NT2/D1 (cell line): Measurements from ENCODE around the gene PARVA.

ENCODE experiments used
- DNase-seq: peaks from one replicate; pipeline ENCODE4 v3.0.0-alpha.2; 2011; ENCODE audit warnings: low read depth, low spot score
- H3K27me3 ChIP-seq: 2 replicates; pipeline ENCODE4 v1.6.0; 2011; ENCODE audit warnings: mild to moderate bottlenecking; ENCODE audit not compliant: insufficient read length, insufficient read depth
- H3K36me3 ChIP-seq: 2 replicates; pipeline ENCODE4 v1.6.1; 2011; ENCODE audit warnings: mild to moderate bottlenecking, low read length, mixed read lengths; ENCODE audit not compliant: insufficient read depth, insufficient read length
- H3K4me1 ChIP-seq: 2 replicates; pipeline ENCODE4 v1.5.1; 2011; ENCODE audit not compliant: insufficient read depth, insufficient read length
- H3K4me3 ChIP-seq: 2 replicates; pipeline ENCODE4 v1.5.1; 2011; ENCODE audit warnings: low read depth; ENCODE audit not compliant: insufficient read length
- H3K9ac ChIP-seq: 2 replicates; pipeline ENCODE4 v1.6.0; 2011; ENCODE audit warnings: low read depth; ENCODE audit not compliant: insufficient read length
- H3K9me3 ChIP-seq: 2 replicates; pipeline ENCODE4 v1.5.1; 2011; ENCODE audit warnings: mild to moderate bottlenecking, low read length; ENCODE audit not compliant: insufficient read depth
- SUZ12 ChIP-seq: IDR thresholded peaks from 2 replicates; pipeline ENCODE4 v1.6.1; 2011; ENCODE audit not compliant: insufficient read length, insufficient read depth; ENCODE audit errors: extremely low read depth
- YY1 ChIP-seq: IDR thresholded peaks from 2 replicates; pipeline ENCODE4 v1.6.1; 2011; ENCODE audit not compliant: insufficient read length, insufficient read depth
- ZNF274 ChIP-seq: IDR thresholded peaks from 2 replicates; pipeline ENCODE4 v1.6.1; 2011; ENCODE audit warnings: mild to moderate bottlenecking, low read depth, low read length

PARVA gene

GRCh38 chr11:12547953-12548650 lies 170.7 kb downstream of the PARVA start:
- TF ChIP-seq SUZ12 (no peak), YY1 (no peak), ZNF274 (no peak)
- DNase-seq: no peak
- H3K4me1 ChIP-seq: no peaks in the 10 kb centered on the region
- no peak overlapping the region for H3K9ac ChIP-seq
- H3K9me3 ChIP-seq: no peaks in the 10 kb centered on the region
- H3K4me3 ChIP-seq: no peak overlapping the region
- no peaks in the 10 kb centered on the region for H3K36me3 ChIP-seq
- H3K27me3 ChIP-seq: no peaks in the 10 kb centered on the region

GRCh38 chr11:12552692-12553091 lies 175.3 kb downstream of the PARVA start:
- no peaks in the 10 kb centered on the region for H3K36me3 ChIP-seq
- TF ChIP-seq SUZ12: no peak
- TF ChIP-seq ZNF274: no peak
- no peak for TF ChIP-seq YY1
- H3K9me3 ChIP-seq: no peaks in the 10 kb centered on the region
- H3K9ac ChIP-seq: no peak overlapping the region
- no peaks in the 10 kb centered on the region for H3K4me1 ChIP-seq
- H3K27me3 ChIP-seq: no peaks in the 10 kb centered on the region
- DNase-seq: no peak
- no peak overlapping the region for H3K4me3 ChIP-seq

- H3K36me3 ChIP-seq: no peaks in the 10 kb centered on the region
- no peak overlapping the region for H3K4me3 ChIP-seq
- no peak for TF ChIP-seq YY1
- TF ChIP-seq SUZ12: no peak
- TF ChIP-seq ZNF274: no peak
- H3K9me3 ChIP-seq: no peaks in the 10 kb centered on the region
- no peak overlapping the region for H3K9ac ChIP-seq
- no peaks in the 10 kb centered on the region for H3K4me1 ChIP-seq
- no peak for DNase-seq
- no peaks in the 10 kb centered on the region for H3K27me3 ChIP-seq
Observed at GRCh38 chr11:12554122-12554521, 176.8 kb downstream of the PARVA start.

- Histone ChIP-seq H3K36me3 (no peaks in the 10 kb centered on the region), H3K4me3 (no peak overlapping the region), H3K27me3 (no peaks in the 10 kb centered on the region), H3K9ac (no peak overlapping the region), H3K4me1 (no peaks in the 10 kb centered on the region), H3K9me3 (no peaks in the 10 kb centered on the region)
- no peak for DNase-seq
- no peak for TF ChIP-seq ZNF274
Observed at GRCh38 chr11:12556155-12556554, 178.8 kb downstream of the PARVA start.

GRCh38 chr11:12556788-12557384 lies 179.5 kb downstream of the PARVA start:
- H3K36me3 ChIP-seq: no peaks in the 10 kb centered on the region
- H3K4me3 ChIP-seq: no peak overlapping the region
- peak; percentile 72 for DNase-seq

GRCh38 chr11:12559011-12559410 lies 181.6 kb downstream of the PARVA start:
- TF ChIP-seq SUZ12 (no peak), YY1 (no peak), ZNF274 (no peak)
- H3K4me1 ChIP-seq: no peaks in the 10 kb centered on the region
- no peak overlapping the region for H3K9ac ChIP-seq
- no peaks in the 10 kb centered on the region for H3K27me3 ChIP-seq
- H3K4me3 ChIP-seq: no peak overlapping the region
- no peak for DNase-seq
- no peaks in the 10 kb centered on the region for H3K36me3 ChIP-seq
- H3K9me3 ChIP-seq: no peaks in the 10 kb centered on the region

More at GRCh38 chr11:12556788-12557384, 179.5 kb downstream of the PARVA start:
- H3K4me1 ChIP-seq: no peaks in the 10 kb centered on the region
- no peaks in the 10 kb centered on the region for H3K27me3 ChIP-seq
- no peak overlapping the region for H3K9ac ChIP-seq
- TF ChIP-seq YY1 (no peak), SUZ12 (no peak), ZNF274 (no peak)
- no peaks in the 10 kb centered on the region for H3K9me3 ChIP-seq

GRCh38 chr11:12560362-12560761 lies 183.0 kb downstream of the PARVA start:
- no peak overlapping the region for H3K4me3 ChIP-seq
- H3K36me3 ChIP-seq: no peaks in the 10 kb centered on the region
- DNase-seq: no peak
- no peak overlapping the region for H3K9ac ChIP-seq
- H3K4me1 ChIP-seq: no peaks in the 10 kb centered on the region
- no peak for TF ChIP-seq YY1
- no peak for TF ChIP-seq ZNF274
- no peak for TF ChIP-seq SUZ12
- H3K27me3 ChIP-seq: no peaks in the 10 kb centered on the region
- no peaks in the 10 kb centered on the region for H3K9me3 ChIP-seq
